Liver (tissue), 3 donors: ENCODE results near the gene SIGLEC6.

Source experiments
- CTCF ChIP-seq: fragments of 150-350 bp; IDR thresholded peaks from 2 replicates; pipeline ENCODE4 v1.5.1; 2017; ENCODE audit warnings: improper control_type of control experiment, low read depth, low read length; ENCODE audit not compliant: missing input control
- HNF4G ChIP-seq: IDR thresholded peaks from 2 replicates; pipeline ENCODE4 v1.6.1; 2016; ENCODE audit warnings: antibody characterized with exemption
- TAF1 ChIP-seq: conservative IDR thresholded peaks from 2 replicates; pipeline ENCODE4 v1.6.1; 2016; ENCODE audit warnings: antibody characterized with exemption, mild to moderate bottlenecking
- TF ChIP-seq, protein P1 (sequence below): IDR thresholded peaks from 2 replicates; pipeline ENCODE4 v1.6.1; 2016; ENCODE audit warnings: antibody characterized with exemption
- TF ChIP-seq, protein P2 (sequence below): IDR thresholded peaks from 2 replicates; pipeline ENCODE4 v1.6.1; 2016; ENCODE audit warnings: antibody characterized with exemption
- donor health status: healthy.
- donor health status: healthy.

DNA sequence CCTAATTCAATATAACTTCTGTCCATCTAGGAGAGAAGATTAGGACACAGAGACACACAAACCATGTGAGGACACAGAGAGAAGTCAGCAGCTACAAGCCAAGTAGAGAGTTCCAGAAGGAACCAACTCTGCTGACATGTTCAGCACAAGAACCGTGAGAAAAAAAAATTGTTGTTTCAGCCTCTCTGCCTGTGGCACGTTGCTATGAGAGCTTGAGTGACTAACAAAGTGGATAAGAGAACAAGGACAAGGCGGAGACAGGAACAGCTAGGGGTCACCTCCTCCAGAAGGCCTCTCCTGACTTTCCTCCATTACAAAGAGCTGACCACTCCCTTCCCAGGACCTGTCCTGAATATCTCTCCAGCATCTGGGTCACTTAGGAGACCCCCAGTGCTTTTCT is 24.3 kb downstream of the SIGLEC6 start:
- TF ChIP-seq CTCF (no peak), TAF1 (no peak), HNF4G (no peak)
- TF ChIP-seq, protein P1, sequence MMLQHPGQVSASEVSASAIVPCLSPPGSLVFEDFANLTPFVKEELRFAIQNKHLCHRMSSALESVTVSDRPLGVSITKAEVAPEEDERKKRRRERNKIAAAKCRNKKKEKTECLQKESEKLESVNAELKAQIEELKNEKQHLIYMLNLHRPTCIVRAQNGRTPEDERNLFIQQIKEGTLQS = no peak
- TF ChIP-seq, protein P2, sequence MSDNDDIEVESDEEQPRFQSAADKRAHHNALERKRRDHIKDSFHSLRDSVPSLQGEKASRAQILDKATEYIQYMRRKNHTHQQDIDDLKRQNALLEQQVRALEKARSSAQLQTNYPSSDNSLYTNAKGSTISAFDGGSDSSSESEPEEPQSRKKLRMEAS = no peak
